ENCODE results near the gene HSPA6. TPM values are rescaled to one million over a fixed set of nuclear protein-coding genes. Genes with fewer than 3 reads are reported as not detected.
A peak's percentile ranks its signal among the peaks of the same experiment; 100 is the strongest.
"Not testable (repeated sequence)": the region's sequence is repeated elsewhere in the genome, so short reads cannot be mapped to it uniquely, and the experiment has no call there.

The HSPA6 gene
- polyA plus RNA-seq, 3 donors from 2014 or later, result 0.61 to 8.8 (median 6.9) TPM

DNA sequence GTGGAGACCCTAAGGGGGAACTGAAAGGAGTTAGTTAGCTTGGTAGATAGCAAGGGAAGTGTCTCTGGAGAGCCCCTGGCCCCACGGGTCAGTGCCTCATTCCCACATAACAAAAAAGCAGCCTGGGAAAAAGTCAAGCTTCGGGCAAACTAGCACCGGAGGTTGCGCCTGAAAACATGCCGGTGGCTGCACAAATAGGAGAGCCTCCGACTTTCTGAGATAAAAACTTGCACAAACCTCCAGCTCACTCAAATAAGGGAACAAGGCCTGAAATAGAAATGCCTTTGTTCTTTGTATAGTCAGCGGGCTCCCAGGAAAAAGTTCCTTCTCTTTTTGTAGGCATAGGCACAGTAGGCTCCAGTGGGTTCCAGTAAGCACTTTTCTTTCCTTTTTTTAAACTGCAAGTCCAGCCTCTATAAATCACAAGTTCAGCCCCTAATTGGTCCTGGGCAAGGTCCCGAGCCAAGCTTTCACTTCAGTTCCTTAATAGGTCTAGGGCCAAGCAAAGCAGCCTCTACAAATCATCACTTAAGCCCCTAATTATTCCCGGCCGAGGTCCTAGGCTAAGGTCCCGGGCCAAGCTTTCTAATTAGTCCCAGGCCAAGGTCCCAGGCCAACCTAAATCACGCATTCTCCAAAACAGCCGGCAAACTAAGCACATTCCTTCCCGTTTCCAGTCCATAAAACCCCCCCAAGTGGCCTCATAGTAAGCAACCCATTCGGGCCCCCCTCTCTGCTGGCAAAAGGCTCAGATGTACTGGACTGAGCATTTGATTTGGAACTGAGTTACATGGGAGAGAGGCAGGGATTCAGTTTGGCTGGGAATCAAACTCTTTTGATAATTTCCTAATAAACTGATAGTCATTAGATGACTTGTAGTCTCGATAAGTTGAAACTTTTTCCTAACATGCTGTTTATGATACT, 8.6 kb downstream of the HSPA6 start:
- not testable (repeated sequence) for DNase-seq, H3K36me3 Mint-ChIP-seq, H3K9me3 Mint-ChIP-seq
- H3K4me3 Mint-ChIP-seq, result peak overlapping the region; percentile 18 to 58 (median 42)
- H3K27ac Mint-ChIP-seq, result peak overlapping the region in 3 of 6 donors; percentile 47 to 63 (median 60)
- peaks cover 15 to 22% (median 18%) of the 10 kb centered on the region in 3 donors for H3K27me3 Mint-ChIP-seq (ENCODE audit: low read depth in 3 of 3)
- H3K4me1 Mint-ChIP-seq, result peaks cover 27 to 42% of the 10 kb centered on the region in 2 donors

- Mint-ChIP-seq H3K27me3 (ENCODE audit: low read depth in 3 of 3) (peaks cover 12 to 26% (median 19%) of the 10 kb centered on the region in 3 donors), H3K4me1 (peaks cover 38 to 53% of the 10 kb centered on the region in 2 donors), H3K4me3 (peak overlapping the region in 1 of 5 donors; percentile 22), H3K27ac (peak overlapping the region in 2 of 6 donors; percentile 33 to 59)
- H3K9me3 Mint-ChIP-seq, H3K36me3 Mint-ChIP-seq, DNase-seq: not testable (repeated sequence)
Measured at GRCh38 chr1:161537068-161537669, 12.8 kb downstream of the HSPA6 start.

GRCh38 chr1:161538925-161539479, 14.7 kb downstream of the HSPA6 start:
- Mint-ChIP-seq H3K27ac (peak overlapping the region in 5 of 6 donors; percentile 53 to 97 (median 94)), H3K4me3 (peak overlapping the region; percentile 95 to 99 (median 96)), H3K36me3 (peaks cover 7 to 19% (median 17%) of the 10 kb centered on the region in 3 donors), H3K4me1 (peaks cover 53 to 67% of the 10 kb centered on the region in 2 donors), H3K27me3 (ENCODE audit: low read depth in 3 of 3) (peaks cover 12 to 26% (median 19%) of the 10 kb centered on the region in 3 donors)
- not testable (repeated sequence) for H3K9me3 Mint-ChIP-seq, DNase-seq

- Mint-ChIP-seq H3K27me3 (ENCODE audit: low read depth in 3 of 3) (peaks cover 12 to 26% (median 19%) of the 10 kb centered on the region in 3 donors), H3K4me3 (peak overlapping the region; percentile 95 to 99 (median 96)), H3K4me1 (peaks cover 60 to 74% of the 10 kb centered on the region in 2 donors), H3K36me3 (peaks cover 8 to 19% (median 17%) of the 10 kb centered on the region in 3 donors), H3K27ac (peak overlapping the region; percentile 94 to 97 (median 96))
- not testable (repeated sequence) for H3K9me3 Mint-ChIP-seq
- DNase-seq, result peak; percentile 93 to 95 (median 94)
Measured at GRCh38 chr1:161539731-161540569, 15.6 kb downstream of the HSPA6 start.

- not testable (repeated sequence) for DNase-seq, H3K9me3 Mint-ChIP-seq
- Mint-ChIP-seq H3K27ac (peak overlapping the region; percentile 94 to 97 (median 96)), H3K4me1 (peaks cover 66 to 80% of the 10 kb centered on the region in 2 donors), H3K27me3 (ENCODE audit: low read depth in 3 of 3) (peaks cover 12 to 26% (median 19%) of the 10 kb centered on the region in 3 donors), H3K36me3 (peaks cover 12 to 23% (median 21%) of the 10 kb centered on the region in 3 donors), H3K4me3 (peak overlapping the region; percentile 95 to 99 (median 96))
Measured at GRCh38 chr1:161540570-161540960, 16.2 kb downstream of the HSPA6 start.

DNA sequence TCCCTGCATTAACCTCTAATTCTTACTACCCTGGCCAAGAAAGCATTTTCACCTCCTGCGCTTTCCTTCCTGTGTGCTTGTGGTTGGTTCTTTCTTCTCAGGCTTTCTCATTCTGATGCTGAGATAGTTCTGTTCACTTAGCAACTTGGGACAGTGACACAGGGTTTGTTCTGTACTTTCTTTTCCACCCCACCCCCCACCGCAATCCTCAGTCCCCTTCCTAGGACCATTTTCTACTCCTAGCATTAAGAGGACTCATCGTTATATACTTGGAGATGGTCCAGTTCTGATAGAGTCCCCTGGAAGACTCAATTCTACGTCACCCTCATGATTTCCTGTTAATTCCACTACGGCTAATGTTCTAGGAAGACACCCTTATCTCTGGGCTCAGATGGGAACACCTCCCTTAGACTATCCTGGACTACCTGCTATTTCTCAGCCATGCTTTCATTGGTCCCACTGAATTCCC, 17.8 kb downstream of the HSPA6 start:
- H3K27ac Mint-ChIP-seq, result peak overlapping the region; percentile 86 to 97 (median 94)
- peak overlapping the region; percentile 70 to 86 (median 79) for H3K4me3 Mint-ChIP-seq
- DNase-seq, result peak; percentile 85 to 87 (median 86)
- H3K27me3 Mint-ChIP-seq (ENCODE audit: low read depth in 3 of 3), result peaks cover 12 to 26% (median 19%) of the 10 kb centered on the region in 3 donors
- H3K9me3 Mint-ChIP-seq, result not testable (repeated sequence)
- H3K36me3 Mint-ChIP-seq, result peaks cover 23 to 34% (median 33%) of the 10 kb centered on the region in 3 donors
- H3K4me1 Mint-ChIP-seq, result peaks cover 77 to 91% of the 10 kb centered on the region in 2 donors

- Mint-ChIP-seq H3K4me1 (peaks cover 78 to 90% of the 10 kb centered on the region in 2 donors), H3K4me3 (peak overlapping the region; percentile 70 to 86 (median 79)), H3K27me3 (ENCODE audit: low read depth in 3 of 3) (peaks cover 12 to 26% (median 19%) of the 10 kb centered on the region in 3 donors), H3K36me3 (peaks cover 27 to 38% (median 38%) of the 10 kb centered on the region in 3 donors), H3K27ac (peak overlapping the region; percentile 86 to 97 (median 94))
- DNase-seq, H3K9me3 Mint-ChIP-seq: not testable (repeated sequence)
Measured at GRCh38 chr1:161543125-161543524, 18.8 kb downstream of the HSPA6 start.

- peaks cover 30 to 41% (median 38%) of the 10 kb centered on the region in 3 donors for H3K36me3 Mint-ChIP-seq
- peak; percentile 59 to 62 (median 60) for DNase-seq
- H3K9me3 Mint-ChIP-seq, result not testable (repeated sequence)
- H3K4me3 Mint-ChIP-seq, result peak overlapping the region; percentile 81 to 94 (median 87)
- peaks cover 4 to 20% (median 8%) of the 10 kb centered on the region in 3 donors for H3K27me3 Mint-ChIP-seq (ENCODE audit: low read depth in 3 of 3)
- H3K27ac Mint-ChIP-seq, result peak overlapping the region; percentile 91 to 100 (median 97)
- peaks cover 84 to 92% of the 10 kb centered on the region in 2 donors for H3K4me1 Mint-ChIP-seq
Measured at GRCh38 chr1:161545005-161545731, 20.8 kb downstream of the HSPA6 start.

DNA sequence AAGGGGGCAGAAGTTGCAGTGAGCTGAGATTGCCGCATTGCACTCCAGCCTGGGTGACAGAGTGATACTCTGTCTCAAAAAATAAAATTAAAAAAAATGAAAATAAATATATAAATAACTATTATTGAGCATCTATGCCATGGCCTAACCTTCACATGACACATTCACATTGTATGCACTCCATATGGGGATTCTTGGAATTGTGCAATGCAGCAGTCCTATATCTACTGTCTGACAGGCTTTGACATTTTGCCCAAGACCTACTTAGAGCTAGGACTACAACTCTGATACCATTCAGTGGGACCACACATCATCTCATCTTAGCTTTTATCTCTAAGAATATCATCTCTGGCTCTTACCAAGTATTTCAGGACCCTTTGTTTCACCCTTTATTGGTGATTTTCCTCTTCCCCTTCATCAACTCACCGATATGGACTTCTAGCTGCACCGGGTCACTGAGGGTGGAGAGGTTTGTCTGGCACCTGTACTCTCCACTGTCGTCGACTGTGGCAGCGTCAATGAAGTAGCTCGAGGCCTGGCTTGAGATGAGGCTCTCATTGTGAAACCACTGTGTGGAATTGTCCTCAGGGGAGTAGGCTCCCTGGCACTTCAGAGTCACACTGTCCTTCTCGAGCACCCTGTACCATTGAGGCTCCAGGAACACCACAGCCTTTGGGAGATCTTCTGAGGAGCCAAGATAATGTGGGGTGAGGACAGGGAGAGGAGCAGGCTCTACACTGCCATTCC, 23.8 kb downstream of the HSPA6 start:
- H3K36me3 Mint-ChIP-seq, result peaks cover 25 to 29% (median 27%) of the 10 kb centered on the region in 3 donors
- peak in 2 of 3 donors; percentile 46 to 54 for DNase-seq
- H3K4me1 Mint-ChIP-seq, result peaks cover 72 to 82% of the 10 kb centered on the region in 2 donors
- peak overlapping the region; percentile 81 to 97 (median 94) for H3K4me3 Mint-ChIP-seq
- H3K9me3 Mint-ChIP-seq; H3K27me3 Mint-ChIP-seq (ENCODE audit: low read depth in 3 of 3): not testable (repeated sequence)
- peak overlapping the region; percentile 91 to 100 (median 96) for H3K27ac Mint-ChIP-seq

- Mint-ChIP-seq H3K27ac (peak overlapping the region; percentile 91 to 97 (median 96)), H3K4me3 (peak overlapping the region; percentile 81 to 97 (median 94)), H3K4me1 (peaks cover 67 to 78% of the 10 kb centered on the region in 2 donors), H3K36me3 (peaks cover 21 to 23% (median 23%) of the 10 kb centered on the region in 3 donors)
- H3K27me3 Mint-ChIP-seq (ENCODE audit: low read depth in 3 of 3); DNase-seq; H3K9me3 Mint-ChIP-seq: not testable (repeated sequence)
Measured at GRCh38 chr1:161548749-161549406, 24.5 kb downstream of the HSPA6 start.

DNA sequence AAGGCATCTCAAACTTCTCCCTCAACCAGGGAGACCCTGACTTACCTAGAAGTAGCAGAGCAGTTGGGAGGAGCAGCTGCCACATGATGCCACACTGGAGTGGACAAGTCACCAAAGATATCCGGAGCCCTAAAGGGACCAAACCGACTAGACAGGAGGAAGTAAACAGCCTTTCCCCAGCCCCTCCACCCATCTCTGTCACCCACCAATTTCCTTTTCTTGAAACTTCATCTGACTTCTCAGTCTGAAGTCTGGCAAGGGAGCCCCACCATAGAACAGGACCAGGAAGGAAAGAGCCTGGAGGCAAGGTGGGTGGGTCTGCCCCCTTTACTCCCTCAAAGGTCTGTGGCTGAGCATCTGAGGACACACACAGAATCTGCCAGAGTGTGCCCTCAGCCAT, 25.3 kb downstream of the HSPA6 start, which contains the start of gene FCGR3A:
TSS of gene FCGR3A (minus strand) at position 167 of the 400 bp plus-strand sequence. CDS start at position 85, 82 bp downstream.
- Mint-ChIP-seq H3K27ac (peak within 1 kb of the TSS; percentile 91 to 97 (median 96)), H3K36me3 (peaks cover 21 to 25% (median 23%) of the 10 kb centered on the region in 3 donors), H3K4me3 (peak within 1 kb of the TSS; percentile 81 to 97 (median 94)), H3K4me1 (peaks cover 69 to 81% of the 10 kb centered on the region in 2 donors), H3K9me3 (no peaks in the 10 kb centered on the region), H3K27me3 (ENCODE audit: low read depth in 3 of 3) (peaks cover 0 to 4% (median 2%) of the 10 kb centered on the region in 3 donors)
- DNase-seq, result peak; percentile 55 to 60 (median 55)
